K562 (cell line): ENCODE measurements around the gene TMEM164. TPM values are rescaled to one million over a fixed set of nuclear protein-coding genes. Genes with fewer than 3 reads are reported as not detected.

Source experiments
- ATAC-seq: fragments of 200-7000 bp; cut with Tn5 transposase; 3 replicates; pipeline ENCODE4 v1.9.1; 2020; ENCODE audit warnings: moderate library complexity
- BruUV-seq: library from RNA; stranded (reverse); fragments of 400-500 nt; replicated peaks from 2 replicates; lab custom pipeline; 2021; lab: Mats Ljungman, UMichigan
- CTCF ChIA-PET: fragments of 300-600 bp; formaldehyde crosslinking; extraction: SDS; loops from one replicate; lab custom pipeline; 2021; ENCODE audit warnings: low intra/inter-chr PET ratio; lab: Yijun Ruan, JAX
- POLR2A ChIA-PET: fragments of 300-600, 350-650 bp; sonication (Branson Sonifier 250); formaldehyde crosslinking; extraction: SDS; loops from one replicate; lab custom pipeline; 2021; ENCODE audit warnings: antibody characterized with exemption, inconsistent platforms; lab: Yijun Ruan, JAX
- DNase-seq, 4 experiments: peaks; one replicate each; pipeline versions ENCODE4 v3.0.0 to v3.0.0-alpha.2; 2011 to 2018; ENCODE audit warnings: low spot score in 3 of 4, mixed read lengths in 3 of 4; ENCODE audit errors: extremely low read depth in 1 of 4
- FAIRE-seq: peaks from 2 replicates; lab custom pipeline; 2011; peaks lifted over from hg19 to GRCh38; lab: Jason Lieb, UNC
- H2AFZ ChIP-seq: 2 replicates; pipeline ENCODE4 v1.6.0; 2011; ENCODE audit warnings: low read depth, low read length, control low read depth, inconsistent platforms
- H3K27ac ChIP-seq: fragments of 200-600 bp; 3 replicates; pipeline ENCODE4 v1.8.0; 2011; ENCODE audit warnings: low read depth, mild to moderate bottlenecking, control low read depth, inconsistent platforms, low read length, moderate library complexity, mixed read lengths; ENCODE audit errors: extremely low read depth
- H3K27me3 ChIP-seq, 2 experiments: fragments of 300-600 bp in 1 of 2; 2 replicates in 1 of 2; 3 replicates in 1 of 2; pipeline versions ENCODE4 v1.6.0 to v1.8.0; 2011; ENCODE audit warnings: inconsistent platforms in 2 of 2, low read length in 2 of 2, mild to moderate bottlenecking in 1 of 2, mixed read lengths in 1 of 2, moderate library complexity in 1 of 2; ENCODE audit not compliant: control insufficient read depth in 2 of 2, insufficient read depth in 2 of 2
- H3K36me3 ChIP-seq: fragments of 300-600 bp; 3 replicates; pipeline ENCODE4 v1.8.0; 2011; ENCODE audit warnings: mild to moderate bottlenecking, low read length, inconsistent platforms; ENCODE audit not compliant: control insufficient read depth, insufficient read depth
- H3K4me1 ChIP-seq, 2 experiments: fragments of 200-600 bp in 1 of 2; replicated peaks in 1 of 2; 2 replicates in 1 of 2; 3 replicates in 1 of 2; pipeline versions ENCODE4 v1.5.1 to v1.8.0; 2011; ENCODE audit warnings: inconsistent platforms in 2 of 2, low read length in 2 of 2, mild to moderate bottlenecking in 1 of 2, mixed read lengths in 1 of 2, moderate library complexity in 1 of 2; ENCODE audit not compliant: control insufficient read depth in 2 of 2, insufficient read depth in 2 of 2
- H3K4me2 ChIP-seq: 2 replicates; pipeline ENCODE4 v1.6.1; 2011; ENCODE audit warnings: low read length, control low read depth, inconsistent platforms, mixed read lengths; ENCODE audit not compliant: insufficient read depth
- H3K4me3 ChIP-seq: fragments of 200-600 bp; sonication (generic), shearing (Covaris generic); 2 replicates; pipeline ENCODE4 v1.5.1; 2016; ENCODE audit warnings: control low read depth, inconsistent platforms
- H3K79me2 ChIP-seq: fragments of 200-600 bp; 3 replicates; pipeline ENCODE4 v1.8.0; 2011; ENCODE audit warnings: low read length, inconsistent platforms; ENCODE audit not compliant: control insufficient read depth, insufficient read depth
- H3K9ac ChIP-seq, 2 experiments: 2 replicates each; pipeline versions ENCODE4 v1.6.0 to v1.6.1; 2011; ENCODE audit warnings: low read depth in 2 of 2, low read length in 2 of 2, control low read depth in 1 of 2, inconsistent platforms in 1 of 2, mild to moderate bottlenecking in 1 of 2, mixed read lengths in 1 of 2; ENCODE audit not compliant: insufficient read depth in 1 of 2
- H3K9me1 ChIP-seq: one replicate; pipeline ENCODE4 v1.6.0; 2011; ENCODE audit warnings: inconsistent platforms, mild to moderate bottlenecking, low read length, moderate library complexity; ENCODE audit not compliant: control insufficient read depth, insufficient read depth
- H3K9me3 ChIP-seq: replicated peaks from 2 replicates; pipeline ENCODE4 v1.5.1; 2011; ENCODE audit warnings: low read depth, low read length, inconsistent platforms; ENCODE audit not compliant: control insufficient read depth, insufficient read depth
- H4K20me1 ChIP-seq: replicated peaks from 2 replicates; pipeline ENCODE4 v1.6.1; 2011; ENCODE audit warnings: low read length, inconsistent platforms, mixed read lengths; ENCODE audit not compliant: control insufficient read depth, insufficient read depth
- HDAC1 ChIP-seq, 2 experiments: fragments of 450-650 bp; IDR thresholded peaks; 2 replicates each; pipeline ENCODE4 v1.6.1; 2016 to 2017; ENCODE audit warnings: inconsistent platforms in 1 of 2, mild to moderate bottlenecking in 1 of 2, moderate library complexity in 1 of 2
- PREB ChIP-seq: sonication (generic); formaldehyde crosslinking; IDR thresholded peaks from 2 replicates; pipeline ENCODE4 v1.8.1; 2023; ENCODE audit warnings: mild to moderate bottlenecking, missing genetic modification reagents
- SUPT5H ChIP-seq: fragments of 450-650 bp; IDR thresholded peaks from 2 replicates; pipeline ENCODE4 v1.6.1; 2016
- WGBS: fragments of 100-300 bp; shearing (Covaris generic); methylation state at CpG from one replicate; pipeline ENCODE4 v1.1.6; 2016; ENCODE audit warnings: low coverage, mixed read lengths; ENCODE audit not compliant: insufficient coverage; ENCODE audit errors: missing lambda C conversion rate; 5-methylcytosine and 5-hydroxymethylcytosine counted together
- in situ Hi-C: fragments of 300-500 bp; cut with MboI; formaldehyde crosslinking; loops from 4 replicates; pipeline ENCODE4 v1.15.0; 2018; ENCODE audit warnings: inconsistent platforms, mixed read lengths
- intact Hi-C: fragments of 100-400 bp; cut with micrococcal nuclease; formaldehyde crosslinking; loops from 2 replicates; pipeline ENCODE4 v1.14.2; 2022
- polyA plus RNA-seq, 8 experiments: library from polyadenylated mRNA; depleted of rRNA in 4 of 8; stranded (reverse) in 5 of 8; unstranded in 3 of 8; fragments of >200 nt; fragmentation: Nextera tagmentation in 2 of 8; fragmentation: Illumina TruSeq in 1 of 8; extraction: Ambion mirVana in 2 of 8; extraction: Trizol in 1 of 8; gene quantifications; 2 replicates each; pipeline versions ENCODE4 v1.2.1 to v1.2.3, GENCODE V29; 2011 to 2014; ENCODE audit warnings: inconsistent platforms in 1 of 8, missing spikeins in 1 of 8
- total RNA-seq, 7 experiments: library from RNA; depleted of rRNA in 6 of 7; stranded (reverse); fragments of >200 nt in 6 of 7; fragmentation: Illumina TruSeq in 2 of 7; extraction: Trizol in 2 of 7; gene quantifications; 2 replicates each; pipeline versions ENCODE4 v1.2.1 to v1.2.3, GENCODE V29; 2011 to 2021; ENCODE audit warnings: low replicate concordance in 1 of 7
- TF ChIP-seq, protein P1 (sequence below): fragments of 200-800 bp; sonication (Bioruptor generic); IDR thresholded peaks from 2 replicates; pipeline ENCODE4 v1.6.1; 2016; ENCODE audit warnings: missing genetic modification characterization, missing compliant biosample characterization

The TMEM164 gene
- total and polyA plus RNA-seq, 9 of the 15 experiments (the other 6 are each of a cell fraction or from before 2014, with no cell fraction given) = 2.4 to 57.3 (median 23.1) TPM

- BruUV-seq = no TSS peak
- Histone ChIP-seq H3K27me3 (no peaks in the 10 kb centered on the region), H3K36me3 (peaks cover 21% of the 10 kb centered on the region), H4K20me1 (no peaks in the 10 kb centered on the region), H3K9me1 (no peaks in the 10 kb centered on the region), H3K9ac (no peak overlapping the region), H3K27ac (no peak overlapping the region), H3K4me1 (peaks cover 0 to 2% of the 10 kb centered on the region in 2 experiments; a peak in 2 of 5 replicates), H3K79me2 (peaks cover 2% of the 10 kb centered on the region; the same call in 2 of the 3 replicates), H3K4me3 (no peak overlapping the region), H3K9me3 (no peaks in the 10 kb centered on the region), H3K4me2 (no peak overlapping the region), H2AFZ (no peak overlapping the region)
- ATAC-seq (no peak), DNase-seq (no peak), FAIRE-seq (no peak)
- WGBS = 100% methylated on average over 1 of the region's 1 CpG
- TF ChIP-seq SUPT5H (no peak), HDAC1 (IDR thresholded peaks at IDR 0.05) (no peak), PREB (CRISPR knock-in tag) (no peak)
- TF ChIP-seq, protein P1, sequence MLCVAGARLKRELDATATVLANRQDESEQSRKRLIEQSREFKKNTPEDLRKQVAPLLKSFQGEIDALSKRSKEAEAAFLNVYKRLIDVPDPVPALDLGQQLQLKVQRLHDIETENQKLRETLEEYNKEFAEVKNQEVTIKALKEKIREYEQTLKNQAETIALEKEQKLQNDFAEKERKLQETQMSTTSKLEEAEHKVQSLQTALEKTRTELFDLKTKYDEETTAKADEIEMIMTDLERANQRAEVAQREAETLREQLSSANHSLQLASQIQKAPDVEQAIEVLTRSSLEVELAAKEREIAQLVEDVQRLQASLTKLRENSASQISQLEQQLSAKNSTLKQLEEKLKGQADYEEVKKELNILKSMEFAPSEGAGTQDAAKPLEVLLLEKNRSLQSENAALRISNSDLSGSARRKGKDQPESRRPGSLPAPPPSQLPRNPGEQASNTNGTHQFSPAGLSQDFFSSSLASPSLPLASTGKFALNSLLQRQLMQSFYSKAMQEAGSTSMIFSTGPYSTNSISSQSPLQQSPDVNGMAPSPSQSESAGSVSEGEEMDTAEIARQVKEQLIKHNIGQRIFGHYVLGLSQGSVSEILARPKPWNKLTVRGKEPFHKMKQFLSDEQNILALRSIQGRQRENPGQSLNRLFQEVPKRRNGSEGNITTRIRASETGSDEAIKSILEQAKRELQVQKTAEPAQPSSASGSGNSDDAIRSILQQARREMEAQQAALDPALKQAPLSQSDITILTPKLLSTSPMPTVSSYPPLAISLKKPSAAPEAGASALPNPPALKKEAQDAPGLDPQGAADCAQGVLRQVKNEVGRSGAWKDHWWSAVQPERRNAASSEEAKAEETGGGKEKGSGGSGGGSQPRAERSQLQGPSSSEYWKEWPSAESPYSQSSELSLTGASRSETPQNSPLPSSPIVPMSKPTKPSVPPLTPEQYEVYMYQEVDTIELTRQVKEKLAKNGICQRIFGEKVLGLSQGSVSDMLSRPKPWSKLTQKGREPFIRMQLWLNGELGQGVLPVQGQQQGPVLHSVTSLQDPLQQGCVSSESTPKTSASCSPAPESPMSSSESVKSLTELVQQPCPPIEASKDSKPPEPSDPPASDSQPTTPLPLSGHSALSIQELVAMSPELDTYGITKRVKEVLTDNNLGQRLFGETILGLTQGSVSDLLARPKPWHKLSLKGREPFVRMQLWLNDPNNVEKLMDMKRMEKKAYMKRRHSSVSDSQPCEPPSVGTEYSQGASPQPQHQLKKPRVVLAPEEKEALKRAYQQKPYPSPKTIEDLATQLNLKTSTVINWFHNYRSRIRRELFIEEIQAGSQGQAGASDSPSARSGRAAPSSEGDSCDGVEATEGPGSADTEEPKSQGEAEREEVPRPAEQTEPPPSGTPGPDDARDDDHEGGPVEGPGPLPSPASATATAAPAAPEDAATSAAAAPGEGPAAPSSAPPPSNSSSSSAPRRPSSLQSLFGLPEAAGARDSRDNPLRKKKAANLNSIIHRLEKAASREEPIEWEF (CRISPR knock-in tag) = no peak
- in situ Hi-C loops (no loop called here), intact Hi-C loops (no loop called here)
- ChIA-PET POLR2A (no interaction called here), CTCF (no interaction called here)
Observed at GRCh38 chrX:110213183-110213582, 210.3 kb downstream of the TMEM164 start.
